NK-92 (cell line): Measurements from ENCODE around the gene DHX40.
"Not testable (repeated sequence)": the region's sequence is repeated elsewhere in the genome, so short reads cannot be mapped to it uniquely, and the experiment has no call there.

Experiments
- DNase-seq: peaks from one replicate; lab custom pipeline; 2025; ENCODE audit not compliant: unreplicated experiment; lab: John Stamatoyannopoulos, UW

DHX40 gene

GRCh38 chr17:59558039-59558438 is 7.4 kb upstream of the DHX40 start:
- no peak for DNase-seq

GRCh38 chr17:59558953-59559352 is 6.5 kb upstream of the DHX40 start:
- no peak for DNase-seq

GRCh38 chr17:59561042-59561441 is 4.4 kb upstream of the DHX40 start:
- no peak for DNase-seq

- no peak for DNase-seq
Measured at GRCh38 chr17:59565959-59566324, 532 bp downstream of the DHX40 start.

- not testable (repeated sequence) for DNase-seq
Measured at GRCh38 chr17:59569151-59569550, 3.7 kb downstream of the DHX40 start.

GRCh38 chr17:59572301-59572924 is 7.0 kb downstream of the DHX40 start:
- no peak for DNase-seq

- DNase-seq = not testable (repeated sequence)
Measured at GRCh38 chr17:59584168-59584567, 18.8 kb downstream of the DHX40 start.

- DNase-seq = no peak
Measured at GRCh38 chr17:59600169-59600568, 34.8 kb downstream of the DHX40 start.

- no peak for DNase-seq
Measured at GRCh38 chr17:59601130-59601529, 35.7 kb downstream of the DHX40 start.

- no peak for DNase-seq
Measured at GRCh38 chr17:59607061-59607460, 41.7 kb downstream of the DHX40 start.

GRCh38 chr17:59607817-59608403 is 42.5 kb downstream of the DHX40 start:
- no peak for DNase-seq

- no peak for DNase-seq
Measured at GRCh38 chr17:59611503-59611902, 46.1 kb downstream of the DHX40 start.

- DNase-seq = no peak
Measured at GRCh38 chr17:59616253-59616920, 51.0 kb downstream of the DHX40 start.

- DNase-seq = no peak
Measured at GRCh38 chr17:59617156-59617732, 51.8 kb downstream of the DHX40 start.

- DNase-seq = no peak
Measured at GRCh38 chr17:59619035-59619297, 53.6 kb downstream of the DHX40 start.

GRCh38 chr17:59619298-59620063 is 54.1 kb downstream of the DHX40 start, which contains the start of gene CLTC:
Gene CLTC (plus strand): TSS chr17:59619895. CDS start chr17:59620132, 237 bp downstream.
- peak; percentile 64 for DNase-seq

- DNase-seq = no peak
Measured at GRCh38 chr17:59620064-59620359, 54.6 kb downstream of the DHX40 start.

GRCh38 chr17:59620518-59621259 is 55.3 kb downstream of the DHX40 start:
- no peak for DNase-seq

GRCh38 chr17:59621771-59622170 is 56.4 kb downstream of the DHX40 start:
- no peak for DNase-seq

- DNase-seq = no peak
Measured at GRCh38 chr17:59623151-59623550, 57.7 kb downstream of the DHX40 start.

- no peak for DNase-seq
Measured at GRCh38 chr17:59626756-59627155, 61.3 kb downstream of the DHX40 start.
